A673 (cell line): ENCODE data around the gene SIGLEC10.

ENCODE experiments used
- CTCF ChIP-seq: fragments of 300-800, 200-600 bp; sonication (generic); conservative IDR thresholded peaks from 2 replicates; pipeline ENCODE4 v1.5.1; 2017; ENCODE audit warnings: low read depth, mild to moderate bottlenecking, antibody characterized with exemption, low read length, moderate library complexity, mixed read lengths
- EZH2 ChIP-seq: fragments of 200-600 bp; sonication (generic); IDR thresholded peaks from 2 replicates; pipeline ENCODE4 v1.6.1; 2017; ENCODE audit warnings: borderline replicate concordance, low read depth, mild to moderate bottlenecking, mixed read lengths, antibody characterized with exemption, low read length; ENCODE audit not compliant: poor library complexity, severe bottlenecking

GRCh38 chr19:51407511-51408131 lies 9.8 kb downstream of the SIGLEC10 start:
- TF ChIP-seq CTCF (peak; percentile 46), EZH2 (no peak)
